IMR-90 (cell line): ENCODE data around the gene KLF9. TPM values are rescaled to one million over a fixed set of nuclear protein-coding genes. Genes with fewer than 3 reads are reported as not detected.

Source experiments
- ATAC-seq: fragments of 200-7000 bp; cut with Tn5 transposase; 2 replicates; pipeline ENCODE4 v1.9.1; 2020; ENCODE audit warnings: low read depth, mild to moderate bottlenecking, moderate library complexity
- BruUV-seq: library from RNA; stranded (reverse); fragments of 400-500 nt; replicated peaks from 2 replicates; lab custom pipeline; 2021; lab: Mats Ljungman, UMichigan
- CTCF ChIA-PET: fragments of 300-600 bp; formaldehyde crosslinking; extraction: SDS; loops from one replicate; lab custom pipeline; 2021; ENCODE audit warnings: antibody characterized with exemption; lab: Yijun Ruan, JAX
- POLR2A ChIA-PET: fragments of 300-600 bp; sonication (Branson Sonifier 250); formaldehyde crosslinking; loops from one replicate; lab custom pipeline; 2022; ENCODE audit warnings: antibody characterized with exemption; ENCODE audit not compliant: unreplicated experiment; lab: Charles Lee
- DNase-seq: peaks from one replicate; pipeline ENCODE4 v3.0.0; 2013
- H2AFZ ChIP-seq: replicated peaks from 2 replicates; pipeline ENCODE3; 2013; ENCODE audit warnings: low read length, mild to moderate bottlenecking; ENCODE audit not compliant: poor library complexity
- H2AK5ac ChIP-seq: 2 replicates; pipeline ENCODE4 v1.6.1; 2013; ENCODE audit warnings: low read depth, low read length, inconsistent platforms
- H2AK9ac ChIP-seq: replicated peaks from 2 replicates; pipeline ENCODE3; 2013; ENCODE audit warnings: mild to moderate bottlenecking, low read depth, low read length, moderate library complexity; ENCODE audit not compliant: poor library complexity
- H2BK120ac ChIP-seq: 2 replicates; pipeline ENCODE4 v1.6.1; 2013; ENCODE audit warnings: low read depth, low read length, inconsistent platforms
- H2BK15ac ChIP-seq: 3 replicates; pipeline ENCODE4 v1.6.1; 2013; ENCODE audit warnings: low read depth, low read length, inconsistent platforms
- H2BK20ac ChIP-seq: 2 replicates; pipeline ENCODE4 v1.6.1; 2013; ENCODE audit warnings: low read depth, mild to moderate bottlenecking, inconsistent platforms, low read length, moderate library complexity
- H2BK5ac ChIP-seq: 2 replicates; pipeline ENCODE4 v1.6.1; 2013; ENCODE audit warnings: mild to moderate bottlenecking, low read depth, low read length, inconsistent platforms; ENCODE audit not compliant: poor library complexity, severe bottlenecking
- H3K14ac ChIP-seq: replicated peaks from 2 replicates; pipeline ENCODE4 v1.6.1; 2013; ENCODE audit warnings: low read depth, low read length, inconsistent platforms
- H3K18ac ChIP-seq: 2 replicates; pipeline ENCODE4 v1.6.1; 2013; ENCODE audit warnings: low read depth, low read length, control low read depth
- H3K23ac ChIP-seq: 2 replicates; pipeline ENCODE4 v1.6.1; 2013; ENCODE audit warnings: low read depth, low read length, inconsistent platforms
- H3K27ac ChIP-seq: 2 replicates; pipeline ENCODE4 v1.5.1; 2013; ENCODE audit warnings: mild to moderate bottlenecking, control low read depth, low read length; ENCODE audit not compliant: insufficient read depth
- H3K27me3 ChIP-seq: 2 replicates; pipeline ENCODE4 v1.6.1; 2013; ENCODE audit warnings: low read length; ENCODE audit not compliant: control insufficient read depth, insufficient read depth
- H3K36me3 ChIP-seq: 2 replicates; pipeline ENCODE4 v1.6.1; 2013; ENCODE audit warnings: low read length, mixed read lengths; ENCODE audit not compliant: control insufficient read depth, insufficient read depth
- H3K4ac ChIP-seq: 2 replicates; pipeline ENCODE4 v1.6.1; 2013; ENCODE audit warnings: low read depth, low read length, inconsistent platforms
- H3K4me1 ChIP-seq: 2 replicates; pipeline ENCODE4 v1.6.1; 2013; ENCODE audit warnings: low read length, mixed read lengths; ENCODE audit not compliant: control insufficient read depth, insufficient read depth
- H3K4me2 ChIP-seq: 2 replicates; pipeline ENCODE4 v1.6.1; 2013; ENCODE audit warnings: low read depth, mild to moderate bottlenecking, control low read depth, low read length, moderate library complexity
- H3K4me3 ChIP-seq: 2 replicates; pipeline ENCODE4 v1.5.1; 2013; ENCODE audit warnings: low read depth, mild to moderate bottlenecking, control low read depth, low read length, moderate library complexity; ENCODE audit not compliant: insufficient read depth
- H3K56ac ChIP-seq: 2 replicates; pipeline ENCODE4 v1.6.1; 2013; ENCODE audit warnings: low read length, inconsistent platforms; ENCODE audit not compliant: insufficient read depth; ENCODE audit errors: extremely low read depth
- H3K79me1 ChIP-seq, 2 experiments: 2 replicates each; pipeline ENCODE4 v1.6.1; 2013; ENCODE audit warnings: low read length in 2 of 2, inconsistent platforms in 1 of 2, low read depth in 1 of 2
- H3K9ac ChIP-seq: 2 replicates; pipeline ENCODE4 v1.6.1; 2013; ENCODE audit warnings: low read depth, low read length, control low read depth
- H3K9me1 ChIP-seq: 2 replicates; pipeline ENCODE4 v1.6.1; 2013; ENCODE audit warnings: low read length, inconsistent platforms; ENCODE audit not compliant: insufficient read depth
- H3K9me3 ChIP-seq: 2 replicates; pipeline ENCODE4 v1.6.1; 2013; ENCODE audit warnings: low read length; ENCODE audit not compliant: control insufficient read depth, insufficient read depth
- H4K20me1 ChIP-seq: 2 replicates; pipeline ENCODE4 v1.6.1; 2013; ENCODE audit warnings: low read length, inconsistent platforms; ENCODE audit not compliant: insufficient read depth
- H4K5ac ChIP-seq: 2 replicates; pipeline ENCODE4 v1.6.1; 2013; ENCODE audit warnings: mild to moderate bottlenecking, low read depth, low read length, control low read depth
- H4K8ac ChIP-seq, 2 experiments: 2 replicates each; pipeline ENCODE4 v1.6.1; 2013; ENCODE audit warnings: low read depth in 2 of 2, low read length in 2 of 2, control low read depth in 1 of 2, inconsistent platforms in 1 of 2
- H4K91ac ChIP-seq: 2 replicates; pipeline ENCODE4 v1.6.1; 2013; ENCODE audit warnings: low read depth, low read length, inconsistent platforms; ENCODE audit not compliant: insufficient read depth
- BHLHE40 ChIP-seq: fragments of 150-350 bp; IDR thresholded peaks from 2 replicates; pipeline ENCODE4 v1.6.1; 2016; ENCODE audit warnings: mild to moderate bottlenecking, low read depth, low read length
- CHD1 ChIP-seq: IDR thresholded peaks from 2 replicates; pipeline ENCODE4 v1.6.1; 2012; ENCODE audit warnings: low read depth, low read length, improper control_type of control experiment
- CTCF ChIP-seq: conservative IDR thresholded peaks from 2 replicates; pipeline ENCODE4 v1.5.1; 2012; ENCODE audit warnings: mild to moderate bottlenecking, low read depth, low read length, improper control_type of control experiment
- POLR2A ChIP-seq: IDR thresholded peaks from 2 replicates; pipeline ENCODE4 v1.6.1; 2012; ENCODE audit warnings: mild to moderate bottlenecking, low read depth, low read length
- RAD21 ChIP-seq: IDR thresholded peaks from 2 replicates; pipeline ENCODE4 v1.6.1; 2012; ENCODE audit warnings: low read length, improper control_type of control experiment
- RCOR1 ChIP-seq: IDR thresholded peaks from 2 replicates; pipeline ENCODE4 v1.6.1; 2012; ENCODE audit warnings: mild to moderate bottlenecking, low read length, improper control_type of control experiment; ENCODE audit not compliant: insufficient replicate concordance
- RFX5 ChIP-seq: IDR thresholded peaks from 2 replicates; pipeline ENCODE4 v1.8.0; 2012; ENCODE audit warnings: low read depth, mild to moderate bottlenecking, low read length, moderate library complexity
- USF2 ChIP-seq: fragments of 150-350 bp; IDR thresholded peaks from 2 replicates; pipeline ENCODE4 v1.6.1; 2017; ENCODE audit warnings: mild to moderate bottlenecking, antibody characterized with exemption, low read length, low read depth
- WGBS, 2 experiments: methylation state at CpG; one replicate each; pipeline versions ENCODE4 v1.1.5 to v1.1.7; 2013; ENCODE audit warnings: missing lambda C conversion rate in 2 of 2; ENCODE audit not compliant: insufficient read length in 1 of 2; ENCODE audit errors: extremely low coverage in 2 of 2; 5-methylcytosine and 5-hydroxymethylcytosine counted together
- dilution Hi-C: fragments of 300-500 bp; cut with HindIII; formaldehyde crosslinking; loops from one replicate; pipeline ENCODE4 v1.14.3; 2018; ENCODE audit warnings: low sequenced_read_pairs; ENCODE audit not compliant: unreplicated experiment
- in situ Hi-C: fragments of 300-500 bp; cut with MboI; formaldehyde crosslinking; loops from 3 replicates; pipeline ENCODE4 v1.14.3; 2019; ENCODE audit warnings: low sequenced_read_pairs, inconsistent platforms, mixed read lengths
- intact Hi-C: fragments of 100-400 bp; cut with micrococcal nuclease; formaldehyde crosslinking; loops from 2 replicates; pipeline ENCODE4 v1.10.0; 2022
- polyA plus RNA-seq, 3 experiments: library from polyadenylated mRNA; depleted of rRNA; stranded (reverse); fragments of >200 nt; gene quantifications; 2 replicates each; pipeline ENCODE4 v1.2.3, GENCODE V29; 2012; ENCODE audit warnings: low replicate concordance in 1 of 3
- total RNA-seq: library from RNA; depleted of rRNA; stranded (reverse); fragments of >200 nt; gene quantifications from 2 replicates; pipeline ENCODE4 v1.2.3, GENCODE V29; 2012

The KLF9 gene
- total and polyA plus RNA-seq, 2 of the 4 experiments (the other 2 are of a cell fraction): 4.1 to 7.5 TPM

GRCh38 chr9:70452365-70452764 is 37.9 kb upstream of the KLF9 start:
- no peak overlapping the region for H3K4me3 ChIP-seq
- DNase-seq (no peak), ATAC-seq (no peak)
- H3K14ac ChIP-seq: no peak overlapping the region
- no peak overlapping the region for H4K8ac ChIP-seq
- no peak overlapping the region for H4K91ac ChIP-seq
- no peak overlapping the region for H3K27ac ChIP-seq
- no peaks in the 10 kb centered on the region for H4K20me1 ChIP-seq
- H2BK15ac ChIP-seq: no peak overlapping the region
- dilution Hi-C loops: no loop called here
- intact Hi-C loops: no loop called here
- H3K18ac ChIP-seq: no peak overlapping the region
- no peak overlapping the region for H2BK5ac ChIP-seq
- H3K56ac ChIP-seq: no peak overlapping the region
- no peak overlapping the region for H2AK5ac ChIP-seq
- H2AK9ac ChIP-seq: no peak overlapping the region
- no peak overlapping the region for H2BK20ac ChIP-seq
- no peak for TF ChIP-seq RAD21
- TF ChIP-seq POLR2A: no peak
- no peak for TF ChIP-seq USF2
- no peak for TF ChIP-seq BHLHE40
- TF ChIP-seq CHD1: no peak
- no peak for TF ChIP-seq RCOR1
- no peak for TF ChIP-seq CTCF
- no peak for TF ChIP-seq RFX5
- H3K9ac ChIP-seq: no peak overlapping the region
- H3K4ac ChIP-seq: no peak overlapping the region
- CTCF ChIA-PET: no interaction called here
- no peak overlapping the region for H4K5ac ChIP-seq
- WGBS, 2 experiments: 91% methylated on average over 3 of the region's 3 CpGs; no CpG with 5 or more reads in 1 of the 2 experiments
- in situ Hi-C loops: no loop called here
- H3K9me1 ChIP-seq: no peaks in the 10 kb centered on the region
- no peak overlapping the region for H2AFZ ChIP-seq
- no TSS peak for BruUV-seq
- H3K9me3 ChIP-seq: no peaks in the 10 kb centered on the region
- peaks cover 2% of the 10 kb centered on the region; the same call in 1 of the 2 replicates for H3K27me3 ChIP-seq
- no peak overlapping the region for H3K4me2 ChIP-seq
- H2BK120ac ChIP-seq: no peak overlapping the region
- H3K4me1 ChIP-seq: peaks cover 2% of the 10 kb centered on the region; the same call in 1 of the 2 replicates
- H3K23ac ChIP-seq: no peak overlapping the region
- H3K36me3 ChIP-seq: no peaks in the 10 kb centered on the region
- no peaks in the 10 kb centered on the region for H3K79me1 ChIP-seq
- POLR2A ChIA-PET: no interaction called here
